ENCODE data around the gene PARVB. TPM values are rescaled to one million over a fixed set of nuclear protein-coding genes. Genes with fewer than 3 reads are reported as not detected.
A peak's percentile ranks its signal among the peaks of the same experiment; 100 is the strongest.

Gene PARVB
- total RNA-seq, 1 experiment from 2014 or later: 37.9 TPM

DNA sequence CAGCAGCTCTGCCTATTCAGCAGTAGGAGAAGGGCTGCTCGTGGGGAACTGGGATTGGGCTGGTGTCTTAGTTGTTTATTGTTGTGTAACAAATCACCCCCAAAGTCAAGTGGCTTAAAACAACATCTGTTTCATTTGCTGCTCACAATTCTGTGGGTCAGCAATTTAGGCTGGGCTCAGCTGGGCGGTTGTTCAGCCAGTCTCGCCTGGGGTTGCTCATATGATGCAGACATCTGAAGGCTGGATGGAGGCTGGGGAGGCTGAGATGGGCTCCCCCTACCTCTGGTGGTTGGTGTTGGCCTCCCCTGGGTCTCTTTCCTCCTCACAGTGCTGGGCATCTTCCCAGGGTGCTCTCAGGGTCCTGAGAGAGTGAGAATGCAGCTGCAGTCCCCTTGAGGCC lies 113.3 kb downstream of the PARVB start:
- H3K4me3 ChIP-seq (ENCODE audit: insufficient read depth, low read depth, low read length): no peak overlapping the region
- no peak for DNase-seq
- H3K36me3 ChIP-seq (replicated peaks; ENCODE audit: control insufficient read depth, insufficient read depth, low read length): peaks cover 7% of the 10 kb centered on the region
- H3K27me3 ChIP-seq (ENCODE audit: control insufficient read depth, insufficient read depth, low read length): no peaks in the 10 kb centered on the region

DNA sequence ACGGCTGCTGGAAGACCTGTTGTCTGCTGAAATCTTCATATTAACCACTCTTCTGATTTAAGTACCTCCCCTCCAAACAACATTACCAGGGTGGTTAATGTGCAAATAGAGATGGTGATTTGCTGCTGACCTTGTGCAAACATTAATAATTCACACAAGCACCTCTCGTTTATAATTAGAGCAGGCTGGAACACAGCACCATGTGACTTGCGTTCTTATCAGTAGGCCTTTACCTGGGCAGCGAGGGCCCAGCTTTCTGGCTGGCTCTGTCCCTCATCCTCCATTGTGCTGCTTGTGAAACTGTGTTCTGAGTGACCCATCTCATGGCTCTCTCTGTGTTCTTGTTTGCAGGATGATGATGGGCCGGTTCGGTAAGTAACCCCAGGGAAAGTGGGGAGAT lies 115.7 kb downstream of the PARVB start:
- Histone ChIP-seq H3K36me3 (replicated peaks; ENCODE audit: control insufficient read depth, insufficient read depth, low read length) (peaks cover 7% of the 10 kb centered on the region), H3K4me3 (ENCODE audit: insufficient read depth, low read depth, low read length) (no peak overlapping the region), H3K27me3 (ENCODE audit: control insufficient read depth, insufficient read depth, low read length) (no peaks in the 10 kb centered on the region)
- DNase-seq: no peak

DNA sequence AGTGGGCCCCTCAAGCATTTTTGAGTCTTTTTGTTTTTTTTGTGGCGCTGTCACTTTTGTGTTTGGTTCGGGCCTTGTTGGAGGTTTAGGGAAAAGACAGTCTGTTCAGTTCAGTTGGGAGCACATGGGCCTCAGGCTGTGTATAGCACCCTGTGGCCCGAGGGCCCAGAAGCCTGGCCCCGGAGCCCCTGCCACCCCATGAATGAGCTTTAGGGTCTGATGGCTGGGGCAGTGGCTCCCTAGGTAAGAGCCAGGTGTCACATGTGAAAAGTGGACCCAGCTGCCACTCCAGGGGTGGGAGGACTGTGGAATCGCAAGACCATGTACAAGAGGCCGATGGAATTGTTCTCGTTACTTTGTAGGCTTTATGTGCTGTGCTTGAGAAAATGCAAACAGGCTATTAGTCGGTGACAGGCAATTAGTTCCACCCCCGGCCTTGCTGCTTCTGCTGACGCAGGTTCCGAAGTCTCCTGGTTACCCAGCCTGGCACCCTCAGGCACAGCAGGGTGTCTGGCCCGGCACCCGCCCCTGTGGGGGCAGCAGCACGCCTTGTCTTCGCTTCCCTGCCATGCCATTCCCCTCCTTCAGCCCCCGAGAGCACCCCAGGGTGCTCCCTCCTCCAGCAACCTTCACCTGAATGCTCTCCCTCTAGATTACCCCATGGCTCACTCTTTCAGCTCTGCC lies 118.5 kb downstream of the PARVB start:
- no peaks in the 10 kb centered on the region for H3K27me3 ChIP-seq (ENCODE audit: control insufficient read depth, insufficient read depth, low read length)
- H3K4me3 ChIP-seq (ENCODE audit: insufficient read depth, low read depth, low read length): no peak overlapping the region
- H3K36me3 ChIP-seq (replicated peaks; ENCODE audit: control insufficient read depth, insufficient read depth, low read length): peaks cover 4% of the 10 kb centered on the region
- DNase-seq: no peak

GRCh38 chr22:44143105-44143474 lies 119.0 kb downstream of the PARVB start:
- Histone ChIP-seq H3K36me3 (replicated peaks; ENCODE audit: control insufficient read depth, insufficient read depth, low read length) (no peaks in the 10 kb centered on the region; the same call in 1 of the 2 replicates), H3K4me3 (ENCODE audit: insufficient read depth, low read depth, low read length) (no peak overlapping the region), H3K27me3 (ENCODE audit: control insufficient read depth, insufficient read depth, low read length) (no peaks in the 10 kb centered on the region)
- no peak for DNase-seq

DNA sequence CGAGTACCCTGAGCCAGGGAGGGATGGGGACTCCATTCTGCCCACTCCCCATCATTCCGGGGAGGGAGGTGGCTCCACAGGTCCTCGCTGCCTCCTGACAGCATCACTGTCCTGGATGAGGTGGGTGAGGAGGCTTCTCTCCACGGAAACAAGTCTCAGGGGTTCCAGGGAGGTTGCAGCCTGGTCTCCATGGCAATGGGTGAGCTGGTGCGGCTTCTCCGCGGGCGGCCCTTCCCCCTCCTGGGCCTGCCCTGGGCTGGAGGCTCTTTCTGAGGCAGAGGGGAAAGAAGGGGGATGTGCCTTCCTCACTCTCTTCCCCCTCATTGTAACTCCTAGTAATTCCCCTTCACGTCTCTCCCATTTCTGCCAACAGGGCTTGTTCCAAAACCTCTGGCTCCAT lies 119.5 kb downstream of the PARVB start:
- peak; percentile 80 for DNase-seq
- Histone ChIP-seq H3K36me3 (replicated peaks; ENCODE audit: control insufficient read depth, insufficient read depth, low read length) (no peaks in the 10 kb centered on the region), H3K27me3 (ENCODE audit: control insufficient read depth, insufficient read depth, low read length) (no peaks in the 10 kb centered on the region), H3K4me3 (ENCODE audit: insufficient read depth, low read depth, low read length) (no peak overlapping the region)

- Histone ChIP-seq H3K27me3 (ENCODE audit: control insufficient read depth, insufficient read depth, low read length) (no peaks in the 10 kb centered on the region), H3K36me3 (replicated peaks; ENCODE audit: control insufficient read depth, insufficient read depth, low read length) (no peaks in the 10 kb centered on the region), H3K4me3 (ENCODE audit: insufficient read depth, low read depth, low read length) (no peak overlapping the region)
- DNase-seq: no peak
Measured at GRCh38 chr22:44144046-44144569, 120.0 kb downstream of the PARVB start.

DNA sequence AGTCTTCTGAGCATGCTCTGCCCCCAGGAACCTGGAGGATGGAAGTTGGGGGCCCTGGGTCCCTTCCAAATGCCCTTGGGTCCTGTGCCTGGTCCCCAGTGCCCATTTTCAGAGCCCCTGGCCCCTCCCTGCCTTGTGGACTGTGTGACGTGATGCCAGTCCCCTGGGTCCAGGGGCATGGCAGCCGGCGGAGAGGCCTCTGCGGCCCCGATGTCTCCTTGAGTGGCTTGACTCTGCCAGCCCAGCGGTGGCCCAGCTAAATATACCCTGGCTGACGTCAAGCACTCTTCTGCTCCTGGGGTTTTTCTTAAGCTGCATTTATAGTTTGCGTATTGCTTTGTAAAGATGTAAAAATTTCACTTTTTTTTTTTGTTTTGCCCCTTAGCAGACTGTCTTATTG lies 121.4 kb downstream of the PARVB start:
- no peaks in the 10 kb centered on the region for H3K36me3 ChIP-seq (replicated peaks; ENCODE audit: control insufficient read depth, insufficient read depth, low read length)
- no peaks in the 10 kb centered on the region for H3K27me3 ChIP-seq (ENCODE audit: control insufficient read depth, insufficient read depth, low read length)
- H3K4me3 ChIP-seq (ENCODE audit: insufficient read depth, low read depth, low read length): no peak overlapping the region
- no peak for DNase-seq

GRCh38 chr22:44146088-44146861 lies 122.2 kb downstream of the PARVB start:
- no peak overlapping the region for H3K4me3 ChIP-seq (ENCODE audit: insufficient read depth, low read depth, low read length)

GRCh38 chr22:44147008-44147645 lies 123.0 kb downstream of the PARVB start:
- no peaks in the 10 kb centered on the region for H3K27me3 ChIP-seq (ENCODE audit: control insufficient read depth, insufficient read depth, low read length)
- no peak for DNase-seq
- H3K36me3 ChIP-seq (replicated peaks; ENCODE audit: control insufficient read depth, insufficient read depth, low read length): peaks cover 1% of the 10 kb centered on the region; the same call in 1 of the 2 replicates
- no peak overlapping the region for H3K4me3 ChIP-seq (ENCODE audit: insufficient read depth, low read depth, low read length)

More at GRCh38 chr22:44146088-44146861, 122.2 kb downstream of the PARVB start:
- Histone ChIP-seq H3K27me3 (ENCODE audit: control insufficient read depth, insufficient read depth, low read length) (no peaks in the 10 kb centered on the region), H3K36me3 (replicated peaks; ENCODE audit: control insufficient read depth, insufficient read depth, low read length) (no peaks in the 10 kb centered on the region)
- DNase-seq: peak; percentile 89

DNA sequence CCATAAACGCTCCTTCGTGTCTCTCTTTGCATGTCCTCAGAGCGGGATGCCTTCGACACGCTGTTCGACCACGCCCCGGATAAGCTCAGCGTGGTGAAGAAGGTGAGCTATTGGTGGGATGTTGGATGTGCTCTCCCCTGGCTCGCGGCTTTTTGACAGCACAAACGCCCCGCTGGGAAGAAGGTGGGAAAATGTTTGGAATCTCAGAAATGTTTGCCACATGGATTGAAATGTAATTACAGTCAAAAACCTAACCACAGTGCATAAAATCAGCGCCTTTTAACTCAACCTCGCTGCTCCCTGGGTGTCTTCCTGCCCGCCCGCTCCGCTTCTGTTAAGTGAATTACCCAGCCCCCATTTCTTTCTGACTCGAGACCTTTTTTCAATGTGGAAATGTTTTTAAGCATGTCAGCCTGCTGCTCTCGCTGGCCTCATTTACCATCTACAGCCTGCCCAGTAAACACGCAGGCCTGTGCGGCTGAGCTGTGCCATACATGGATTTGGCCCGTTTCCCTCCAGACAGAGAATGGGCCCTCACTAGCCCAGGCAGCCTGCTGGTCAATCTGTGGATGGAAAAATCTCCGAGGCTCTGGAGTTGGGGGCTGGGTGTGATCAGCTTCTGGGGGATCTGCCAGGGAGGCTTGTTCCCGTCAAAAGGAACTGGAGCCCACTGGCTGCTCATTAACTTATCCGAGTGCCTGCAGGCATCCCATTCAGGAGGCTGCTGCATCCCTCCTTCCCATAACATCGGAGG lies 123.9 kb downstream of the PARVB start:
- peak; percentile 87 for DNase-seq
- no peaks in the 10 kb centered on the region for H3K27me3 ChIP-seq (ENCODE audit: control insufficient read depth, insufficient read depth, low read length)
- no peak overlapping the region for H3K4me3 ChIP-seq (ENCODE audit: insufficient read depth, low read depth, low read length)
- H3K36me3 ChIP-seq (replicated peaks; ENCODE audit: control insufficient read depth, insufficient read depth, low read length): peaks cover 1% of the 10 kb centered on the region; the same call in 1 of the 2 replicates

- peaks cover 1% of the 10 kb centered on the region; the same call in 1 of the 2 replicates for H3K36me3 ChIP-seq (replicated peaks; ENCODE audit: control insufficient read depth, insufficient read depth, low read length)
- DNase-seq: no peak
- no peak overlapping the region for H3K4me3 ChIP-seq (ENCODE audit: insufficient read depth, low read depth, low read length)
- no peaks in the 10 kb centered on the region for H3K27me3 ChIP-seq (ENCODE audit: control insufficient read depth, insufficient read depth, low read length)
Measured at GRCh38 chr22:44151676-44152075, 127.6 kb downstream of the PARVB start.

DNA sequence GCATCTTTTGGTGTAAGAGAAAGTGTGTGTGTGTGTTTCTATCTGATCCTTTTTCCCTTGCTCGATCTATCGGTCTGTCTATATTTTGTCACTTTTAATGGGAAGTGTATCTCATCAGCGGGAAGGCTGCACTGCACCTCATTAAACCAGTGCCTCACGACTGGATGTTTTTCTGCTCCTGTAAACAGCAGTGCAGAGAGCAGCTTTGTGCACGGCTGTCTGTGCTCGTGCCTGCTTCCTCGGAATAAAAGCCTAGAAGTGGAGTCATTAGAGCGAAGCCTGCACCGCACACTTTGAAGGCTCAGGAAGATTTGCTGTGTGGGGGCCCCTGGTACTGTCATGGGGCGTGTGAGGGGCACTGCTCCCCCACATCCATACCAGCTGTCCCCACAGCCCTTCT lies 129.6 kb downstream of the PARVB start:
- DNase-seq: no peak
- H3K36me3 ChIP-seq (replicated peaks; ENCODE audit: control insufficient read depth, insufficient read depth, low read length): peaks cover 1% of the 10 kb centered on the region
- no peak overlapping the region for H3K4me3 ChIP-seq (ENCODE audit: insufficient read depth, low read depth, low read length)
- no peaks in the 10 kb centered on the region for H3K27me3 ChIP-seq (ENCODE audit: control insufficient read depth, insufficient read depth, low read length)

DNA sequence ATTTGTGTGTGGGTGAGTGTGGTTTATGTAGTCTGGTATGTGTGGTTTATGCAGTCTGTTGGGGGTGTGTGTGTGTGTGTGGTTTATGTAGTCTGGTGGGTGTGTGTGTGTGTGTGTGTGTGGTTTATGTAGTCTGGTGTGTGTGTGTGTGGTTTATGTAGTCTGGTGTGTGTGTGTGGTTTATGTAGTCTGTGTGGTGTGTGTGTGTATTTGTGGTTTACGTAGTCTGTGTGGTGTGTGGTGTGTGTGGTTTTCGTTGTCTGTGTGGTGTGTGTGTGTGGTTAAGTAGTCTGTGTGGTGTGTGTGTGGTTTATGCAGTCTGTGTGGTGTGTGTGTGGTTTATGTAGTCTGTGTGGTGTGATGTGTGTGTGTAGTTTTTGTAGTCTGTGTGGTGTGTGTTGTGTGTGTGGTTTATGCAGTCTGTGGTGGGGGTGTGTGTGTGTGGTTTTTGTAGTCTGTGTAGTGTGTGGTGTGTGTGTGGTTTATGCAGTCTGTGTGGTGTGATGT lies 130.4 kb downstream of the PARVB start:
- H3K36me3 ChIP-seq (replicated peaks; ENCODE audit: control insufficient read depth, insufficient read depth, low read length): peaks cover 1% of the 10 kb centered on the region
- H3K4me3 ChIP-seq (ENCODE audit: insufficient read depth, low read depth, low read length): no peak overlapping the region
- no peaks in the 10 kb centered on the region for H3K27me3 ChIP-seq (ENCODE audit: control insufficient read depth, insufficient read depth, low read length)
- no peak for DNase-seq

- DNase-seq: no peak
Measured at GRCh38 chr22:44155115-44155514, 131.0 kb downstream of the PARVB start.

More at GRCh38 chr22:44155115-44155514, 131.0 kb downstream of the PARVB start:
- Histone ChIP-seq H3K36me3 (replicated peaks; ENCODE audit: control insufficient read depth, insufficient read depth, low read length) (peaks cover 1% of the 10 kb centered on the region), H3K27me3 (ENCODE audit: control insufficient read depth, insufficient read depth, low read length) (no peaks in the 10 kb centered on the region), H3K4me3 (ENCODE audit: insufficient read depth, low read depth, low read length) (no peak overlapping the region)

Measured in H7 (cell line).